ENCODE results near the gene SLC34A3. TPM values are rescaled to one million over a fixed set of nuclear protein-coding genes. Genes with fewer than 3 reads are reported as not detected.

The SLC34A3 gene
- total RNA-seq, 1 donor from 2014 or later = not detected

DNA sequence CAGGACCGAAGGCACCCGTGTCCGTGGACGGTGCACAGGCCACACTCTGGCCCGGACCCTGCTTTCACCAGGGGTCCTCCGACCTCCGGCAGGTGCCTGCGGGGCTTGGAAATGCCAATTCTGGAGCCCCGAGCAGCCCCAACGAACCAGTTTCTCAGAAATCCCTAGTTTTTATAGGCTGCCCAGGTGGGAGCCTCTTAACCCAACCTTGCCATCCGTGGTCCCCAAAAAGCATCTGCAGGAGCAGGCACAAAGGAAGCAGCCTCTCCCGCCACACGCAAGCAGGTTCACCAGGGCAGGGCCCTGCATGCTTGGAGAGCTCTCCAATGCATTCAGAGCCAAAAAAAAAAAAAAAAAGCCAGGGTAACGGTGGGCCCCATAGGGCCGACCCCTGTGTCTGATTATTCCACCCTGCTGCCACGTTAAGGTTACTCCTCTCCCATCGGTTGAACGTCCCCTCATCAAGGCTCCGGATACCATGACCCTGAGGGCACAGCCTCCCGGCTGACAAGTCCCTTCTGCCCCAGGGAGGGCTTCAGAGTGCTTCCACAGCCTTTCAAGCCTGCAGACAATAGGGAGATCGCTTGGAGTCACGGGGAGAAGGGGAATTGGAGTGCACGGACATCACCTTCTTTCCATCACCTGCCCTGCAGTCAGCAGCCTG, 29.4 kb upstream of the SLC34A3 start:
- TF ChIP-seq, protein P1, sequence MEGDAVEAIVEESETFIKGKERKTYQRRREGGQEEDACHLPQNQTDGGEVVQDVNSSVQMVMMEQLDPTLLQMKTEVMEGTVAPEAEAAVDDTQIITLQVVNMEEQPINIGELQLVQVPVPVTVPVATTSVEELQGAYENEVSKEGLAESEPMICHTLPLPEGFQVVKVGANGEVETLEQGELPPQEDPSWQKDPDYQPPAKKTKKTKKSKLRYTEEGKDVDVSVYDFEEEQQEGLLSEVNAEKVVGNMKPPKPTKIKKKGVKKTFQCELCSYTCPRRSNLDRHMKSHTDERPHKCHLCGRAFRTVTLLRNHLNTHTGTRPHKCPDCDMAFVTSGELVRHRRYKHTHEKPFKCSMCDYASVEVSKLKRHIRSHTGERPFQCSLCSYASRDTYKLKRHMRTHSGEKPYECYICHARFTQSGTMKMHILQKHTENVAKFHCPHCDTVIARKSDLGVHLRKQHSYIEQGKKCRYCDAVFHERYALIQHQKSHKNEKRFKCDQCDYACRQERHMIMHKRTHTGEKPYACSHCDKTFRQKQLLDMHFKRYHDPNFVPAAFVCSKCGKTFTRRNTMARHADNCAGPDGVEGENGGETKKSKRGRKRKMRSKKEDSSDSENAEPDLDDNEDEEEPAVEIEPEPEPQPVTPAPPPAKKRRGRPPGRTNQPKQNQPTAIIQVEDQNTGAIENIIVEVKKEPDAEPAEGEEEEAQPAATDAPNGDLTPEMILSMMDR (conservative IDR thresholded peaks at IDR 0.05; ENCODE audit: low read depth, low read length) = no peak
- DNase-seq (ENCODE audit: low read depth) = no peak
- H3K4me3 ChIP-seq (ENCODE audit: low read depth, low read length) = peak overlapping the region; percentile 65

- TF ChIP-seq, protein P1 (conservative IDR thresholded peaks at IDR 0.05; ENCODE audit: low read depth, low read length) = no peak
- DNase-seq (ENCODE audit: low read depth) = no peak
Observed at GRCh38 chr9:137202966-137203365, 27.7 kb upstream of the SLC34A3 start.

DNA sequence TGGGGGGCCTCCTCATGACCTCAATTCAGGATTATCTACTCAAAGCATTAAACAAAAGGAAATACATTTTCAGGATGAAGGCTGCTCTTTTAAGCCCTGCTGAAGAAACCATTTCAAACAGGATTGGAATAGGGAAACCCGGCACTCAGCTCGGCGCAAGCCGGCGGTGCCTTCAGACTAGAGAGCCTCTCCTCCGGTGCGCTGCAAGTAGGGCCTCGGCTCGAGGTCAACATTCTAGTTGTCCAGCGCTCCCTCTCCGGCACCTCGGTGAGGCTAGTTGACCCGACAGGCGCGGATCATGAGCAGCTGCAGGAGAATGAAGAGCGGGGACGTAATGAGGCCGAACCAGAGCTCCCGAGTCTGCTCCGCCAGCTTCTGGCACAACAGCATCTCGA, 26.0 kb upstream of the SLC34A3 start:
- peak overlapping the region; percentile 97 for H3K4me3 ChIP-seq (ENCODE audit: low read depth, low read length)
- DNase-seq (ENCODE audit: low read depth) = no peak
- TF ChIP-seq, protein P1 (conservative IDR thresholded peaks at IDR 0.05; ENCODE audit: low read depth, low read length) = no peak

More at GRCh38 chr9:137202966-137203365, 27.7 kb upstream of the SLC34A3 start:
- no peak overlapping the region for H3K4me3 ChIP-seq (ENCODE audit: low read depth, low read length)

GRCh38 chr9:137205126-137206069, 25.3 kb upstream of the SLC34A3 start, which contains the start of the genes NDOR1 and TMEM203:
NDOR1 (plus strand) TSS chr9:137205700; CDS start chr9:137205778, 78 bp downstream.
TMEM203 (minus strand) TSS chr9:137205648; CDS start chr9:137205414, 234 bp downstream.
- H3K4me3 ChIP-seq (ENCODE audit: low read depth, low read length) = peak within 1 kb of the TSS; percentile 97
- DNase-seq (ENCODE audit: low read depth) = no peak
- TF ChIP-seq, protein P1 (conservative IDR thresholded peaks at IDR 0.05; ENCODE audit: low read depth, low read length) = no peak

DNA sequence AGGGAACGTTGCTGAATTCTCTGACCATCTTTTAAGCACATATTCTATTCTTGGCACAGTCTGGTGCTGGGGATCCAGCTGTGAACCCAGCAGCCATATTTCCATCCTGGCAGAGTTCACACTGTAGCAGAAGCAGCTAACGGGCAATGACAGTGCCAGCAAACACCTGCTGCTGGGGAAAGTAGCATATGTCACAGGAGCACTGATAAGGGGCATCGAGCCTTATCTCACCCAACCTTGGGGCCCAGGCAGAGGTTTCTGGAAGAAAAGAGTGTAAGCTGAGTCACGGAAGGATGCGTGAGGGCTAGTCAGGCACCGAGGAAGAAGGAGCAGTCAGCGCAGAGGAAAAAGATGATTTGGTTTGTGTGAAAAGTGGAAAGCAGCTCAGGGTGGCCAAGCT, 24.1 kb upstream of the SLC34A3 start:
- H3K4me3 ChIP-seq (ENCODE audit: low read depth, low read length) = peak overlapping the region; percentile 97
- DNase-seq (ENCODE audit: low read depth) = no peak
- TF ChIP-seq, protein P1 (conservative IDR thresholded peaks at IDR 0.05; ENCODE audit: low read depth, low read length) = no peak

GRCh38 chr9:137211532-137211931, 19.2 kb upstream of the SLC34A3 start:
- TF ChIP-seq, protein P1 (conservative IDR thresholded peaks at IDR 0.05; ENCODE audit: low read depth, low read length) = no peak

More at GRCh38 chr9:137211532-137211931, 19.2 kb upstream of the SLC34A3 start:
- DNase-seq (ENCODE audit: low read depth) = no peak
- no peak overlapping the region for H3K4me3 ChIP-seq (ENCODE audit: low read depth, low read length)
